Ishikawa (cell line): ENCODE results near the gene SYT12.

Experiments
- CEBPB ChIP-seq: IDR thresholded peaks from 2 replicates; pipeline ENCODE4 v1.6.1; 2012
- CREB1 ChIP-seq: IDR thresholded peaks from 2 replicates; pipeline ENCODE4 v1.6.1; 2012; ENCODE audit warnings: low read depth
- TF ChIP-seq, protein P1 (sequence below): IDR thresholded peaks from 2 replicates; pipeline ENCODE4 v1.6.1; 2012; ENCODE audit warnings: low read depth, mild to moderate bottlenecking

DNA sequence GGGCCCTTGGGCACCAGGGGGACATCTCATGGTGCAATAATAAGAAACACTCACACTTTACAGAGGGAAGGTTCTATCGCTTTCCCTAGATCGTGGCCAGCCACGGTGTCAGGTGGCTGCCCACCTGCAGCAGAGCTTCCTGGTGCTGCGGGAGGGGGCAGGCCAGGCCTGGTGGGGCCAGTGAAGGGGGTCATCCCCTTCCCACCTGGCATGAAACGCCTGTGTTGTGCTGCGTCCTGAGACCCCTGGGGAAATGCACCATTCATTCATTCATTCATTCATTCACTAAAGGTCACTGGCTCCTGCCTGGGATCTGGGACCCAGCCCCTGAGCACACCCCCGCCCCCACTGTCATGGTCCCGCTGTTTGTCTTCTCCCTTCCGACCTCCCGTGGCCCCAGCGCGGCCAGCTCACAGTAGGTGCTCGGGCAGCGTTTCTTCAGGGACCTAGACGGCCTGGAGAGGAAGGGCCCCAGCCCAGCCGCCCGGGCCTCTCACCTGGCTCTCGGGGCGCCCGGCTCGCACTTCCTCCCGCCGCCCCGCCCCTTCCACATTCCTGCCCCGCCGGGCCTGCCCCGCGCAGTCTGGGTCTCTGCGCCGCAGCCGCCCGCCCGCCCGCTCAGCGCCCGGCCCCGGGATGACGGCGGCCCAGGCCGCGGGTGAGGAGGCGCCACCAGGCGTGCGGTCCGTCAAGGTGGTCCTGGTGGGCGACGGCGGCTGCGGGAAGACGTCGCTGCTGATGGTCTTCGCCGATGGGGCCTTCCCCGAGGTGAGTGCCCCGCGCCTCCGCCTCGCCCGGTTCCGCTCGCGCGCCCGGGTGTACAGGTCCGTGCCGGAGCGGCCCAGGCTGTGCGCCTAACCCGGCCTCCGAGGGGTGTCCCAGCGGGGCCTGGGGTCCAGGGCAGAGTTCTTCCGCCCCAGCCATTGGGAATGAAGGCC lies 33.6 kb downstream of the SYT12 start, which contains the start of gene RHOD:
- TF ChIP-seq, protein P1, sequence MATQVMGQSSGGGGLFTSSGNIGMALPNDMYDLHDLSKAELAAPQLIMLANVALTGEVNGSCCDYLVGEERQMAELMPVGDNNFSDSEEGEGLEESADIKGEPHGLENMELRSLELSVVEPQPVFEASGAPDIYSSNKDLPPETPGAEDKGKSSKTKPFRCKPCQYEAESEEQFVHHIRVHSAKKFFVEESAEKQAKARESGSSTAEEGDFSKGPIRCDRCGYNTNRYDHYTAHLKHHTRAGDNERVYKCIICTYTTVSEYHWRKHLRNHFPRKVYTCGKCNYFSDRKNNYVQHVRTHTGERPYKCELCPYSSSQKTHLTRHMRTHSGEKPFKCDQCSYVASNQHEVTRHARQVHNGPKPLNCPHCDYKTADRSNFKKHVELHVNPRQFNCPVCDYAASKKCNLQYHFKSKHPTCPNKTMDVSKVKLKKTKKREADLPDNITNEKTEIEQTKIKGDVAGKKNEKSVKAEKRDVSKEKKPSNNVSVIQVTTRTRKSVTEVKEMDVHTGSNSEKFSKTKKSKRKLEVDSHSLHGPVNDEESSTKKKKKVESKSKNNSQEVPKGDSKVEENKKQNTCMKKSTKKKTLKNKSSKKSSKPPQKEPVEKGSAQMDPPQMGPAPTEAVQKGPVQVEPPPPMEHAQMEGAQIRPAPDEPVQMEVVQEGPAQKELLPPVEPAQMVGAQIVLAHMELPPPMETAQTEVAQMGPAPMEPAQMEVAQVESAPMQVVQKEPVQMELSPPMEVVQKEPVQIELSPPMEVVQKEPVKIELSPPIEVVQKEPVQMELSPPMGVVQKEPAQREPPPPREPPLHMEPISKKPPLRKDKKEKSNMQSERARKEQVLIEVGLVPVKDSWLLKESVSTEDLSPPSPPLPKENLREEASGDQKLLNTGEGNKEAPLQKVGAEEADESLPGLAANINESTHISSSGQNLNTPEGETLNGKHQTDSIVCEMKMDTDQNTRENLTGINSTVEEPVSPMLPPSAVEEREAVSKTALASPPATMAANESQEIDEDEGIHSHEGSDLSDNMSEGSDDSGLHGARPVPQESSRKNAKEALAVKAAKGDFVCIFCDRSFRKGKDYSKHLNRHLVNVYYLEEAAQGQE = no peak
- no peak for TF ChIP-seq CREB1
- no peak for TF ChIP-seq CEBPB
